WTC11 (cell line): Measurements from ENCODE around the gene ANTXR1.

Experiments used
- CREB1 ChIP-seq: sonication (generic); formaldehyde crosslinking; IDR thresholded peaks from 2 replicates; pipeline ENCODE4 v1.8.0; 2023; ENCODE audit warnings: mild to moderate bottlenecking, missing genetic modification reagents
- ESRRA ChIP-seq: sonication (generic); formaldehyde crosslinking; IDR thresholded peaks from 2 replicates; pipeline ENCODE4 v1.8.1; 2022; ENCODE audit warnings: mild to moderate bottlenecking, missing genetic modification reagents, borderline replicate concordance
- ETV6 ChIP-seq: sonication (generic); formaldehyde crosslinking; IDR thresholded peaks from 2 replicates; pipeline ENCODE4 v1.8.1; 2022; ENCODE audit warnings: mild to moderate bottlenecking, missing genetic modification reagents
- MXD4 ChIP-seq: fragments of 250-450 bp; sonication (Bioruptor Pico); IDR thresholded peaks from 2 replicates; pipeline ENCODE4 v1.8.0; 2021; ENCODE audit warnings: mild to moderate bottlenecking, moderate library complexity, borderline replicate concordance
- TF ChIP-seq, protein P1 (sequence below): sonication (generic); formaldehyde crosslinking; IDR thresholded peaks from 2 replicates; pipeline ENCODE4 v1.8.1; 2023; ENCODE audit warnings: mild to moderate bottlenecking, missing genetic modification reagents, moderate library complexity
- TF ChIP-seq, protein P2 (sequence below): fragments of 200-600 bp; IDR thresholded peaks from 2 replicates; pipeline ENCODE4 v1.8.0; 2022; ENCODE audit warnings: antibody characterized with exemption
- TF ChIP-seq, protein P3 (sequence below): sonication (generic); formaldehyde crosslinking; IDR thresholded peaks from 2 replicates; pipeline ENCODE4 v1.8.1; 2022; ENCODE audit warnings: low read depth, mild to moderate bottlenecking, moderate library complexity, missing genetic modification reagents, borderline replicate concordance
- TF ChIP-seq, protein P4 (sequence below): sonication (generic); formaldehyde crosslinking; IDR thresholded peaks from 2 replicates; pipeline ENCODE4 v1.8.0; 2022; ENCODE audit warnings: mild to moderate bottlenecking, missing genetic modification reagents

DNA sequence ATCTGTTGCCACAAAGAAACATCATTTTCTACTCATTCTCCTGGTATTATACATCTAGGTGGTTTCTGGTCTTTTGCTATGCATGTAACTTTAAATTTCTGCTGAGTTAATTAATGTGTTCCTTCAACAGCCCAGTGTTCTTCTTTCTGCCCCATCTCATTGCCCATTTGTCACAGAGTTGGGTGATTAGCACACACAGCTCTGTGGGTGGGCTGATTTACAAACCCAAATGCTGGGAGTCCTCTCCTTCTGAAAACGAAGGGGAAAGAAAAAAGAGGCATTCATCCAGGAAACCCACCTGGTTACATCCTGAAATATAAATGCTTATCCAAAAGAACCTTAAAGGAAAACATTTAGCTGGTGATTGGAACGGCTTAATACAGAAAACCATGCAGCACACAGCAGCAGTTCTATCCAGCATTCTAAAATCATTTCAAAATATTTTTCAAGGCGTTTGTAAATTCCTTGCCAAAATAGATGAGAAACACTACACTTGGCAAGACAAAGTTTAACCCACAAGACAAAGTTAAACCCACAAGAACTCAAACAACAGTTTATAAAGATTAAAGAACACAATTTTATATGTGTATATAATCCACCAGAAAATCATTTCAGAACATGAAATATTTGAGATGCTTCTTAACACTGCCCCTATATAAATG, 177.9 kb downstream of the ANTXR1 start:
- TF ChIP-seq, protein P1, sequence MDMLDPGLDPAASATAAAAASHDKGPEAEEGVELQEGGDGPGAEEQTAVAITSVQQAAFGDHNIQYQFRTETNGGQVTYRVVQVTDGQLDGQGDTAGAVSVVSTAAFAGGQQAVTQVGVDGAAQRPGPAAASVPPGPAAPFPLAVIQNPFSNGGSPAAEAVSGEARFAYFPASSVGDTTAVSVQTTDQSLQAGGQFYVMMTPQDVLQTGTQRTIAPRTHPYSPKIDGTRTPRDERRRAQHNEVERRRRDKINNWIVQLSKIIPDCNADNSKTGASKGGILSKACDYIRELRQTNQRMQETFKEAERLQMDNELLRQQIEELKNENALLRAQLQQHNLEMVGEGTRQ: no peak
- TF ChIP-seq, protein P2, sequence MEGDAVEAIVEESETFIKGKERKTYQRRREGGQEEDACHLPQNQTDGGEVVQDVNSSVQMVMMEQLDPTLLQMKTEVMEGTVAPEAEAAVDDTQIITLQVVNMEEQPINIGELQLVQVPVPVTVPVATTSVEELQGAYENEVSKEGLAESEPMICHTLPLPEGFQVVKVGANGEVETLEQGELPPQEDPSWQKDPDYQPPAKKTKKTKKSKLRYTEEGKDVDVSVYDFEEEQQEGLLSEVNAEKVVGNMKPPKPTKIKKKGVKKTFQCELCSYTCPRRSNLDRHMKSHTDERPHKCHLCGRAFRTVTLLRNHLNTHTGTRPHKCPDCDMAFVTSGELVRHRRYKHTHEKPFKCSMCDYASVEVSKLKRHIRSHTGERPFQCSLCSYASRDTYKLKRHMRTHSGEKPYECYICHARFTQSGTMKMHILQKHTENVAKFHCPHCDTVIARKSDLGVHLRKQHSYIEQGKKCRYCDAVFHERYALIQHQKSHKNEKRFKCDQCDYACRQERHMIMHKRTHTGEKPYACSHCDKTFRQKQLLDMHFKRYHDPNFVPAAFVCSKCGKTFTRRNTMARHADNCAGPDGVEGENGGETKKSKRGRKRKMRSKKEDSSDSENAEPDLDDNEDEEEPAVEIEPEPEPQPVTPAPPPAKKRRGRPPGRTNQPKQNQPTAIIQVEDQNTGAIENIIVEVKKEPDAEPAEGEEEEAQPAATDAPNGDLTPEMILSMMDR: no peak
- TF ChIP-seq, protein P3, sequence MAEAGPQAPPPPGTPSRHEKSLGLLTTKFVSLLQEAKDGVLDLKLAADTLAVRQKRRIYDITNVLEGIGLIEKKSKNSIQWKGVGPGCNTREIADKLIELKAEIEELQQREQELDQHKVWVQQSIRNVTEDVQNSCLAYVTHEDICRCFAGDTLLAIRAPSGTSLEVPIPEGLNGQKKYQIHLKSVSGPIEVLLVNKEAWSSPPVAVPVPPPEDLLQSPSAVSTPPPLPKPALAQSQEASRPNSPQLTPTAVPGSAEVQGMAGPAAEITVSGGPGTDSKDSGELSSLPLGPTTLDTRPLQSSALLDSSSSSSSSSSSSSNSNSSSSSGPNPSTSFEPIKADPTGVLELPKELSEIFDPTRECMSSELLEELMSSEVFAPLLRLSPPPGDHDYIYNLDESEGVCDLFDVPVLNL (CRISPR knock-in tag): no peak
- no peak for TF ChIP-seq CREB1
- TF ChIP-seq ESRRA: no peak
- TF ChIP-seq MXD4 (CRISPR knock-in tag): no peak
- no peak for TF ChIP-seq ETV6 (CRISPR knock-in tag)
- TF ChIP-seq, protein P4, sequence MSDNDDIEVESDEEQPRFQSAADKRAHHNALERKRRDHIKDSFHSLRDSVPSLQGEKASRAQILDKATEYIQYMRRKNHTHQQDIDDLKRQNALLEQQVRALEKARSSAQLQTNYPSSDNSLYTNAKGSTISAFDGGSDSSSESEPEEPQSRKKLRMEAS (CRISPR knock-in tag): no peak
